Activated gamma-delta T cell treated with anti-CD3 and anti-CD28 coated beads, Interleukin-2, amount 50 U/mL, for 16 hours (primary cell): ENCODE data around the gene CLEC16A.

Source experiments
- DNase-seq: peaks from one replicate; pipeline ENCODE4 v3.0.0-alpha.2; 2020; ENCODE audit warnings: low read depth

The CLEC16A gene

GRCh38 chr16:11020388-11020787 lies 76.0 kb downstream of the CLEC16A start:
- DNase-seq = no peak

- no peak for DNase-seq
Measured at GRCh38 chr16:11020792-11021551, 76.6 kb downstream of the CLEC16A start.

- no peak for DNase-seq
Measured at GRCh38 chr16:11022002-11022401, 77.6 kb downstream of the CLEC16A start.

- no peak for DNase-seq
Measured at GRCh38 chr16:11023262-11024039, 79.1 kb downstream of the CLEC16A start.

- DNase-seq = no peak
Measured at GRCh38 chr16:11024333-11025053, 80.1 kb downstream of the CLEC16A start.

GRCh38 chr16:11025120-11025531 lies 80.8 kb downstream of the CLEC16A start:
- no peak for DNase-seq

GRCh38 chr16:11029948-11030347 lies 85.6 kb downstream of the CLEC16A start:
- DNase-seq = no peak

GRCh38 chr16:11030990-11031510 lies 86.7 kb downstream of the CLEC16A start:
- DNase-seq = no peak

GRCh38 chr16:11032000-11032921 lies 87.9 kb downstream of the CLEC16A start:
- DNase-seq = no peak

GRCh38 chr16:11032922-11033291 lies 88.5 kb downstream of the CLEC16A start:
- no peak for DNase-seq

GRCh38 chr16:11033629-11034420 lies 89.5 kb downstream of the CLEC16A start:
- DNase-seq = no peak

- no peak for DNase-seq
Measured at GRCh38 chr16:11034481-11034931, 90.1 kb downstream of the CLEC16A start.

GRCh38 chr16:11035096-11035495 lies 90.7 kb downstream of the CLEC16A start:
- DNase-seq = no peak

- DNase-seq = no peak
Measured at GRCh38 chr16:11036040-11036439, 91.7 kb downstream of the CLEC16A start.

GRCh38 chr16:11036868-11037410 lies 92.6 kb downstream of the CLEC16A start:
- DNase-seq = no peak

GRCh38 chr16:11038305-11038704 lies 93.9 kb downstream of the CLEC16A start:
- no peak for DNase-seq

- no peak for DNase-seq
Measured at GRCh38 chr16:11038777-11039176, 94.4 kb downstream of the CLEC16A start.

GRCh38 chr16:11039726-11040125 lies 95.4 kb downstream of the CLEC16A start:
- no peak for DNase-seq

GRCh38 chr16:11042191-11042590 lies 97.8 kb downstream of the CLEC16A start:
- DNase-seq = no peak

GRCh38 chr16:11045441-11045840 lies 101.1 kb downstream of the CLEC16A start:
- DNase-seq = no peak
